ENCODE data around the gene PARVA. TPM values are rescaled to one million over a fixed set of nuclear protein-coding genes. Genes with fewer than 3 reads are reported as not detected.
"Not testable (repeated sequence)": the region's sequence is repeated elsewhere in the genome, so short reads cannot be mapped to it uniquely, and the experiment has no call there.

Gene PARVA
- polyA plus RNA-seq, 2 of the 4 experiments (the other 2 are of a cell fraction): 25.5 to 26.1 TPM

DNA sequence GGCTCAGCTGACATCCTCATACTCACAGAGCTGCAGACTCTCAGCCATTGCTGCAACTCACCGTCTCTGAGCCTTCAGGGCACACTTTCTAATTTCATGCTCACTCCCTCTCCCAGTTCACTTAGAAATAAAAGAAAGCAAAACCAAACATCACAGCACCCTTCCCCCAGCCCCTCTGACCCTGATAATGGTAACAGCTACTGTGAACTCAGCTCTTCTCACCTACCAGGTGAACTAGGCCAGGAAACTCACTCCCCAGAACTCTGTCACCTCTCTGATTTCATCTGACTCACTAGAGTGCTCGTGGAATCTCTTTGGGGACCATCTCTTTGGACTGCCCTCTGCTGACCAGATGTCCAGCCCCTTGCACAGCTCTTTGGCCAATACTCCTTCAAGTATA is 14.5 kb upstream of the PARVA start:
- ChIA-PET POLR2A (no interaction called here), CTCF (interaction anchor here (0.8 to 3.1 kb wide), 7 partner anchors 11 to 76 kb away, joined by 3 to 8 read pairs (median 4); partner anchors contain the start of gene PARVA)
- WGBS (ENCODE audit: missing lambda C conversion rate): 27% methylated on average over 2 of the region's 2 CpGs
- H3K4me3 ChIP-seq: no peak overlapping the region
- no peaks in the 10 kb centered on the region for H3K9me3 ChIP-seq
- H3K4me1 ChIP-seq: peaks cover 12% of the 10 kb centered on the region
- ATAC-seq (no peak), FAIRE-seq (no peak), DNase-seq (ENCODE audit: low read depth in 1 of 2, low spot score in 1 of 2) (no peak)
- no peak overlapping the region for H3K4me2 ChIP-seq
- H3K27ac ChIP-seq: no peak overlapping the region
- TF ChIP-seq RAD21 (conservative IDR thresholded peaks at IDR 0.05 in 1 of 2, IDR thresholded peaks at IDR 0.05 in 1 of 2) (no peak), CHD4 (IDR thresholded peaks at IDR 0.05; ENCODE audit: borderline replicate concordance) (no peak), ESRRA (IDR thresholded peaks at IDR 0.05; ENCODE audit: borderline replicate concordance, low read length) (no peak), TFCP2L1 (CRISPR knock-in tag; IDR thresholded peaks at IDR 0.05) (no peak), SMC3 (IDR thresholded peaks at IDR 0.05) (no peak), HOXB13 (CRISPR knock-in tag; IDR thresholded peaks at IDR 0.05; ENCODE audit: low read depth) (no peak), BHLHE40 (IDR thresholded peaks at IDR 0.05; ENCODE audit: low read depth, low read length) (no peak), EHF (CRISPR knock-in tag; IDR thresholded peaks at IDR 0.05) (no peak), FOXS1 (CRISPR knock-in tag; IDR thresholded peaks at IDR 0.05) (no peak), CBX2 (IDR thresholded peaks at IDR 0.05; ENCODE audit: borderline replicate concordance, low read depth) (no peak), HMGXB4 (CRISPR knock-in tag; IDR thresholded peaks at IDR 0.05; ENCODE audit: borderline replicate concordance) (no peak)
- TF ChIP-seq, protein P1, sequence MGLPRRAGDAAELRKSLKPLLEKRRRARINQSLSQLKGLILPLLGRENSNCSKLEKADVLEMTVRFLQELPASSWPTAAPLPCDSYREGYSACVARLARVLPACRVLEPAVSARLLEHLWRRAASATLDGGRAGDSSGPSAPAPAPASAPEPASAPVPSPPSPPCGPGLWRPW (IDR thresholded peaks at IDR 0.05): no peak

DNA sequence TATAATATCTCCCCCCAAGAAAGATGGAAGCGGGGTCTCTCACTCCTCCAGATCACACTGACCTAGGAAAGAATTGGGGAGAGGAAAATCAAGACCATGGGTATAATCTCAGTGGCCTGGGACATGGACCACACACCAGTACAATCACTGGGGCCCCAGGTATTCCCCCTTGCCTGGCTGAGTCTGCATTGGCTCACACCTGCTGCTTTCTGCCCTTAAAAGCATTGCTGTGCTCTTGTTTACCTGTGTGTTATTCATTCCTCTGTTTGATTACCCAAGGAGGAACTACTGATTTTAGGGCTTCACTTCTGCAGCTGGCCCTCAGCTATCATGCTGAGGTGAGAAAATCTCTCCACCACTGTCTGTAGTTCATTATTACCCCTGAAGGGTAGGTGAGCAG is 14.0 kb upstream of the PARVA start:
- FAIRE-seq (no peak), ATAC-seq (no peak), DNase-seq (ENCODE audit: low read depth in 1 of 2, low spot score in 1 of 2) (no peak)
- Histone ChIP-seq H3K27ac (no peak overlapping the region), H3K4me3 (no peak overlapping the region), H3K9me3 (no peaks in the 10 kb centered on the region), H3K4me2 (no peak overlapping the region), H3K4me1 (peaks cover 12% of the 10 kb centered on the region)
- WGBS (ENCODE audit: missing lambda C conversion rate): 76% methylated on average over 1 of the region's 1 CpG
- POLR2A ChIA-PET: no interaction called here
- CTCF ChIA-PET: interaction anchor here (0.8 to 3.1 kb wide), 6 partner anchors 11 to 76 kb away, joined by 3 to 8 read pairs (median 4); partner anchors contain the start of gene PARVA
- TF ChIP-seq MAFK (IDR thresholded peaks at IDR 0.05; ENCODE audit: partially characterized antibody) (no peak), JUNB (IDR thresholded peaks at IDR 0.05) (no peak), HEYL (CRISPR knock-in tag; IDR thresholded peaks at IDR 0.05) (no peak), EHMT2 (IDR thresholded peaks at IDR 0.05; ENCODE audit: low read depth) (no peak), CEBPB (IDR thresholded peaks at IDR 0.05) (no peak), TFCP2L1 (CRISPR knock-in tag; IDR thresholded peaks at IDR 0.05) (no peak), PHF8 (IDR thresholded peaks at IDR 0.05; ENCODE audit: borderline replicate concordance, low read depth) (no peak), RARB (CRISPR knock-in tag; IDR thresholded peaks at IDR 0.05) (no peak), CBX2 (IDR thresholded peaks at IDR 0.05; ENCODE audit: borderline replicate concordance, low read depth) (no peak), TP53 (CRISPR knock-in tag; IDR thresholded peaks at IDR 0.05) (no peak), FOXS1 (CRISPR knock-in tag; IDR thresholded peaks at IDR 0.05) (no peak), EP300 (IDR thresholded peaks at IDR 0.05) (no peak), EHF (CRISPR knock-in tag; IDR thresholded peaks at IDR 0.05) (no peak), KDM1A (IDR thresholded peaks at IDR 0.05; ENCODE audit: low read depth) (no peak), HOXB5 (CRISPR knock-in tag; IDR thresholded peaks at IDR 0.05) (no peak), ZNF302 (CRISPR knock-in tag; IDR thresholded peaks at IDR 0.05) (no peak), GATA3 (IDR thresholded peaks at IDR 0.05; ENCODE audit: borderline replicate concordance) (no peak), CHD4 (IDR thresholded peaks at IDR 0.05; ENCODE audit: borderline replicate concordance) (no peak)
- TF ChIP-seq, protein P2, sequence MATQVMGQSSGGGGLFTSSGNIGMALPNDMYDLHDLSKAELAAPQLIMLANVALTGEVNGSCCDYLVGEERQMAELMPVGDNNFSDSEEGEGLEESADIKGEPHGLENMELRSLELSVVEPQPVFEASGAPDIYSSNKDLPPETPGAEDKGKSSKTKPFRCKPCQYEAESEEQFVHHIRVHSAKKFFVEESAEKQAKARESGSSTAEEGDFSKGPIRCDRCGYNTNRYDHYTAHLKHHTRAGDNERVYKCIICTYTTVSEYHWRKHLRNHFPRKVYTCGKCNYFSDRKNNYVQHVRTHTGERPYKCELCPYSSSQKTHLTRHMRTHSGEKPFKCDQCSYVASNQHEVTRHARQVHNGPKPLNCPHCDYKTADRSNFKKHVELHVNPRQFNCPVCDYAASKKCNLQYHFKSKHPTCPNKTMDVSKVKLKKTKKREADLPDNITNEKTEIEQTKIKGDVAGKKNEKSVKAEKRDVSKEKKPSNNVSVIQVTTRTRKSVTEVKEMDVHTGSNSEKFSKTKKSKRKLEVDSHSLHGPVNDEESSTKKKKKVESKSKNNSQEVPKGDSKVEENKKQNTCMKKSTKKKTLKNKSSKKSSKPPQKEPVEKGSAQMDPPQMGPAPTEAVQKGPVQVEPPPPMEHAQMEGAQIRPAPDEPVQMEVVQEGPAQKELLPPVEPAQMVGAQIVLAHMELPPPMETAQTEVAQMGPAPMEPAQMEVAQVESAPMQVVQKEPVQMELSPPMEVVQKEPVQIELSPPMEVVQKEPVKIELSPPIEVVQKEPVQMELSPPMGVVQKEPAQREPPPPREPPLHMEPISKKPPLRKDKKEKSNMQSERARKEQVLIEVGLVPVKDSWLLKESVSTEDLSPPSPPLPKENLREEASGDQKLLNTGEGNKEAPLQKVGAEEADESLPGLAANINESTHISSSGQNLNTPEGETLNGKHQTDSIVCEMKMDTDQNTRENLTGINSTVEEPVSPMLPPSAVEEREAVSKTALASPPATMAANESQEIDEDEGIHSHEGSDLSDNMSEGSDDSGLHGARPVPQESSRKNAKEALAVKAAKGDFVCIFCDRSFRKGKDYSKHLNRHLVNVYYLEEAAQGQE (IDR thresholded peaks at IDR 0.05): no peak

GRCh38 chr11:12365965-12366575 is 11.3 kb upstream of the PARVA start:
- H3K4me1 ChIP-seq: peaks cover 12% of the 10 kb centered on the region
- WGBS (ENCODE audit: missing lambda C conversion rate): 55% methylated on average over 8 of the region's 14 CpGs
- H3K9me3 ChIP-seq, FAIRE-seq, H3K4me3 ChIP-seq, ATAC-seq: not testable (repeated sequence)
- ChIA-PET POLR2A (interaction anchor here (2.1 kb wide), 1 partner anchor 11 kb away, joined by 8 read pairs; the partner anchor contains the start of gene PARVA), CTCF (interaction anchor here (0.7 to 2.6 kb wide), 4 partner anchors 13 to 683 kb away, joined by 3 to 10 read pairs (median 5); no protein-coding TSS in a partner anchor)
- H3K27ac ChIP-seq: peak overlapping the region in 1 of 2 experiments; percentile 50; a peak in 4 of 6 replicates
- DNase-seq (ENCODE audit: low read depth in 1 of 2, low spot score in 1 of 2): peak in 1 of 2 experiments; percentile 45
- peak overlapping the region; percentile 56 for H3K4me2 ChIP-seq

Measured in A549 (cell line).